Neural progenitor cell (in vitro differentiated cells): ENCODE measurements around the gene METTL25.

Experiments
- EZH2 ChIP-seq: fragments of 200-600 bp; sonication (generic); IDR thresholded peaks from 2 replicates; pipeline ENCODE4 v1.6.1; 2017; ENCODE audit warnings: antibody characterized with exemption, mild to moderate bottlenecking, moderate library complexity
- EZH2phosphoT487 ChIP-seq: fragments of 200-600 bp; sonication (generic); IDR thresholded peaks from 2 replicates; pipeline ENCODE4 v1.6.1; 2017; ENCODE audit warnings: antibody characterized with exemption
- TF ChIP-seq, protein P1 (sequence below): fragments of 200-600 bp; sonication (generic); IDR thresholded peaks from 2 replicates; pipeline ENCODE4 v1.5.1; 2017; ENCODE audit warnings: antibody characterized with exemption, mild to moderate bottlenecking

GRCh38 chr12:82326905-82327503 is 31.3 kb upstream of the METTL25 start:
- TF ChIP-seq, protein P1, sequence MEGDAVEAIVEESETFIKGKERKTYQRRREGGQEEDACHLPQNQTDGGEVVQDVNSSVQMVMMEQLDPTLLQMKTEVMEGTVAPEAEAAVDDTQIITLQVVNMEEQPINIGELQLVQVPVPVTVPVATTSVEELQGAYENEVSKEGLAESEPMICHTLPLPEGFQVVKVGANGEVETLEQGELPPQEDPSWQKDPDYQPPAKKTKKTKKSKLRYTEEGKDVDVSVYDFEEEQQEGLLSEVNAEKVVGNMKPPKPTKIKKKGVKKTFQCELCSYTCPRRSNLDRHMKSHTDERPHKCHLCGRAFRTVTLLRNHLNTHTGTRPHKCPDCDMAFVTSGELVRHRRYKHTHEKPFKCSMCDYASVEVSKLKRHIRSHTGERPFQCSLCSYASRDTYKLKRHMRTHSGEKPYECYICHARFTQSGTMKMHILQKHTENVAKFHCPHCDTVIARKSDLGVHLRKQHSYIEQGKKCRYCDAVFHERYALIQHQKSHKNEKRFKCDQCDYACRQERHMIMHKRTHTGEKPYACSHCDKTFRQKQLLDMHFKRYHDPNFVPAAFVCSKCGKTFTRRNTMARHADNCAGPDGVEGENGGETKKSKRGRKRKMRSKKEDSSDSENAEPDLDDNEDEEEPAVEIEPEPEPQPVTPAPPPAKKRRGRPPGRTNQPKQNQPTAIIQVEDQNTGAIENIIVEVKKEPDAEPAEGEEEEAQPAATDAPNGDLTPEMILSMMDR: peak; percentile 77
- TF ChIP-seq EZH2phosphoT487 (no peak), EZH2 (no peak)
